CD4-positive, alpha-beta T cell treated with Interleukin-15 for 1 hour (primary cell): Measurements from ENCODE around the gene EHBP1L1.
A peak's percentile ranks its signal among the peaks of the same experiment; 100 is the strongest.

Experiments used
- DNase-seq: peaks from one replicate; pipeline ENCODE4 v3.0.0-alpha.2; 2020

Gene EHBP1L1

GRCh38 chr11:65639623-65640482 lies 64.0 kb downstream of the EHBP1L1 start:
- DNase-seq = peak; percentile 95

GRCh38 chr11:65640483-65641296 lies 64.8 kb downstream of the EHBP1L1 start:
- DNase-seq = peak; percentile 85

- no peak for DNase-seq
Measured at GRCh38 chr11:65641297-65642013, 65.6 kb downstream of the EHBP1L1 start.
